RKO (cell line): ENCODE results near the gene C12orf54.
A peak's percentile ranks its signal among the peaks of the same experiment; 100 is the strongest.
"Not testable (repeated sequence)": the region's sequence is repeated elsewhere in the genome, so short reads cannot be mapped to it uniquely, and the experiment has no call there.

Experiments
- DNase-seq: peaks from one replicate; pipeline ENCODE4 v3.0.0-alpha.2; 2016; ENCODE audit warnings: low spot score

Gene C12orf54

GRCh38 chr12:48510111-48510510, 27.8 kb downstream of the C12orf54 start:
- DNase-seq: no peak

- no peak for DNase-seq
Observed at GRCh38 chr12:48512855-48513254, 30.6 kb downstream of the C12orf54 start.

DNA sequence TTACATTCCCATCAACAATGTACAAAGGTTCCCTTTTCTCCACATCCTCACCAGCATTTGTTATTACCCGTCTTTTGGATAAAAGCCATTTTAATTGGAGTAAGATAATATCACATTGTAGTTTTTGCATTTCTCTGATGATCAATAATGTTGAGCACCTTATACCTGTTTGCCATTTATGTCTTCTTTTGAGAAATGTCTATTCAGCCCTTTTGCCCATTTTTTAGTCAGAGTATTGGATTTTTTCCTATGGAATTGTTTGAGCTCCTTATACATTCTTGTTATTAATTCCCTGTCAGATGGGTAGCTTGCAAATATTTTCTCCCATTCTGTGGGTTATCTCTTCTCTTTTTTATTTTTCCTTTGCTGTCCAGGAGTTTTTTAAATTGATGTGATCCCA, 32.4 kb downstream of the C12orf54 start:
- DNase-seq: no peak

GRCh38 chr12:48520381-48520780, 38.1 kb downstream of the C12orf54 start:
- not testable (repeated sequence) for DNase-seq

GRCh38 chr12:48525332-48525731, 43.0 kb downstream of the C12orf54 start, which contains the start of gene OR8S1:
Gene OR8S1, plus strand, starts transcription at chr12:48525632. Its CDS starts 0 bp downstream, at chr12:48525632.
- DNase-seq: no peak

DNA sequence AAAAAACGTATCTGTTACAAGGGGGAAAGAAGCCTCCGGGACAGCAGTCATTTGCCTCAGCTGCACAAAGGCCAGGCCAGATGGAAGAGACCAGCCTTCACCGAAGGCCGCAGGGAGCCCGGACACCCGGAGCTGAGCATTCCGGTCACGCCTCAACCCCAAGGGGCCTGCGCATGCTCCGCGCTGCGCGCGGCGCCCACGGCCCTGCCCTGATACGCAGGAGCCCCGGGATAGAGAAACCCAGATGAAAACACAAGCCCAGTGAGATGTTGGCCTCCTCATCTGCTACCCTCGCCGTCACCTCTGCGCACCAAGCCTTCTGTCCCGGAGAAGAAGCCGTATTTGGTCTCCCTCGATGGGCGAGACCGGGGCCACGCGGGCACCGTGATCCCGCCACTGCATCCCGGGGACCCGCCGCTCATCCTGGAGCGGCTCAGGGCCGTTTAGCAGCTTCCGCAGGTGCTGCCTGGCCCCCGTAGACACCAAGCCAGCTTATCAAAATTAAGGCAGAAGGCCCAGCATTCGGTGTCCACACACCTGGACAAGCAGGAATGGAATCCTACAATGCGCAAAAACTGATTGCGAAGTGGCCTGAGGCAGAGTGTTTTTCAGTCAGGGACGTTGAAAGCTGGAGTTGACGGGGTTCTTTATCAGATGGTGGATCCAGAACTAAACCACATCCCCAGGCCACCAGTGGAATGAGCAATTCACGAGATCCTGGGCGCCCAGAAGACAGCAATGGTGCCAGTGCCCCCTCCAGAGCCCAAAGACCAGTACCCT, 45.8 kb downstream of the C12orf54 start:
- DNase-seq: no peak

GRCh38 chr12:48532601-48533000, 50.3 kb downstream of the C12orf54 start:
- DNase-seq: no peak

GRCh38 chr12:48536602-48537001, 54.3 kb downstream of the C12orf54 start:
- DNase-seq: no peak

DNA sequence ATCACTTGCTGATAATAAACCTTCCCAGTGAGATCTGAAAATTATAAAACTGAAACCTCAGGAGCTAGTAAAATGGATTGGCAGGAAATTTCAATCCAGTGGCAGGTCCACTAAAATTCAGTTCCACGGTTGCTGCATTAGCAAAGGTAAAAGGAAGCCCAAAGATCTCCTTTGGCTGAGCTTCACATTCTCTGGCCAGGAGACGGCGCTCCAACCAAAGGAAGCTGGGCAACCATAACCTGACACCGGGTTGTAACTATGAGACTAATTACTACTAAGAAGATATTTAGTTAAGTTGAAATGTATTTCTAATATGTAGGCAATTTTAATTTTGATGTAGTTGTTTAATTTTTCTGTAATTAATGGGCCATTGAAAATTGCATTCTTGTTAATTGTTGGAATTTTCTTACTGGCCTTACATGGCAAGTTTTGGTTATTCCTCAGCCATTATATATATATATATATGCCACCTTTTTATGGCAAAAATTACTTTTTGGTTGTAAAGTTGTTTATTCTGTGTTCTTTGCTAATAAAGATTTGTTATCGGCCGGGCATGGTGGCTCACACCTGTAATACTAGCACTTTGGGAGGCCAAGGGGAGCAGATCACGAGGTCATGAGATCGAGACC, 60.1 kb downstream of the C12orf54 start:
- DNase-seq: peak; percentile 47

DNA sequence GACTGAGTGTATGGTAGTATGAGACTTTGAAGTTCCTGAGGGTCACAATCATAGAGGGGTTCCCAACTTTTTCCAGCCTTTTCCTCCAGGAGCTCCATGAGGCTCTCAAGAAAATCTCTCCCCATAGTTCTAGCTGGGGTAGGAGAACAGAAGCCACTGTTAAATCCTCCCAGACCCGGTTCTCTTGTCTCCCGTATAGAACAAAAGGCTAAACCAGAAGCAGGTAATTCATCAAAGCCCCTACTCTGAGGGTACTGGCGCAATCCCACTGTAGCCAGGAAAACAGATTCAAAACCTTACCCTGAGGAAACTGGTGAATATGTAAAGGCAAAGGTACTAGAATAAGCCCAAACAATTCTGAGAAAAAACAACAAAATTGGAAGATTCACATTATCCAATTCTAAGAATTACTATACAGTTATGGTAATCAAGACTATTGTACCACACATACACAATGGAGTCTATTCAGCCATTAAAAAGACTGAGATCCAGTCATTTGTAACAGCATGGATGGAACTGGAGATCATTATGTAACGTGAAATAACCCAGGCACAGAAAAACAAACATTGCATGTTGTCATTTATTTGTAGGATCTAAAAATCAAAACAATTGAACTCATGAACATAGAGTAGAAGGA, 63.7 kb downstream of the C12orf54 start:
- DNase-seq: no peak
